Transverse colon (tissue), 4 donors: ENCODE measurements around the gene IER5. TPM values are rescaled to one million over a fixed set of nuclear protein-coding genes. Genes with fewer than 3 reads are reported as not detected.

Experiments used
- DNase-seq: peaks from one replicate; pipeline ENCODE4 v3.0.0-alpha.2; 2019
- H3K27ac ChIP-seq, 4 donors: fragments of 200-600 bp; sonication (generic); 2 replicates each; pipeline ENCODE4 v1.5.1; 2016 to 2018; ENCODE audit warnings: inconsistent platforms in 4 of 4
- H3K27me3 ChIP-seq: fragments of 200-600 bp; sonication (generic); 2 replicates; pipeline ENCODE4 v1.5.1; 2017; ENCODE audit warnings: inconsistent platforms
- H3K36me3 ChIP-seq, 4 donors: fragments of 200-600 bp; sonication (generic); 2 replicates each; pipeline ENCODE4 v1.5.1; 2017 to 2019; ENCODE audit warnings: inconsistent platforms in 4 of 4
- H3K4me1 ChIP-seq, 4 donors: fragments of 200-600 bp; sonication (generic); 2 replicates each; pipeline ENCODE4 v1.5.1; 2017 to 2020; ENCODE audit warnings: inconsistent platforms in 4 of 4
- H3K4me3 ChIP-seq, 4 donors: fragments of 200-600 bp; sonication (generic); 1 replicate in 1 of 4; 2 replicates in 3 of 4; pipeline versions ENCODE4 v1.5.1 to v1.6.1; 2017 to 2019; ENCODE audit warnings: inconsistent platforms in 4 of 4
- H3K9me3 ChIP-seq, 2 donors: fragments of 200-600 bp; sonication (generic); 2 replicates each; pipeline ENCODE4 v1.5.1; 2017 to 2019; ENCODE audit warnings: inconsistent platforms in 2 of 2
- CTCF ChIP-seq, 5 experiments: fragments of 200-600 bp in 3 of 5; fragments of 450-650 bp in 2 of 5; sonication (generic) in 3 of 5; IDR thresholded peaks; 1 replicate in 2 of 5; 2 replicates in 3 of 5; pipeline ENCODE4 v1.5.1; 2016 to 2017; ENCODE audit warnings: antibody characterized with exemption in 5 of 5, inconsistent platforms in 3 of 5, mild to moderate bottlenecking in 2 of 5, moderate library complexity in 1 of 5
- EP300 ChIP-seq: sonication (generic); formaldehyde crosslinking; IDR thresholded peaks from one replicate; pipeline ENCODE4 v1.6.1; 2017; ENCODE audit warnings: antibody characterized with exemption, low read depth
- POLR2A ChIP-seq: fragments of 450-650 bp; IDR thresholded peaks from one replicate; pipeline ENCODE4 v1.6.1; 2016; ENCODE audit warnings: antibody characterized with exemption, mild to moderate bottlenecking, moderate library complexity
- POLR2AphosphoS5 ChIP-seq, 3 donors: sonication (generic); formaldehyde crosslinking; IDR thresholded peaks; one replicate each; pipeline ENCODE4 v1.6.1; 2016; ENCODE audit warnings: antibody characterized with exemption in 3 of 3
- WGBS, 2 donors: methylation state at CpG; one replicate each; pipeline ENCODE4 v1.1.5; 2018; ENCODE audit warnings: low coverage in 1 of 2; 5-methylcytosine and 5-hydroxymethylcytosine counted together
- in situ Hi-C, 4 donors: fragments of 200-750 bp; cut with MboI; loops; one replicate each; pipeline versions ENCODE4 v1.15.0 to v1.15.1; 2017; ENCODE audit warnings: low sequenced_read_pairs in 3 of 4, low pct_ligation_motif_present in 1 of 4, low pct_unique_long_range_greater_than_20kb in 1 of 4
- intact Hi-C: fragments of 100-400 bp; cut with DNase I; formaldehyde crosslinking; loops from one replicate; pipeline ENCODE4 v1.15.1; 2023; ENCODE audit warnings: low total_unique reads
- total RNA-seq, 4 donors: library from RNA; depleted of rRNA; stranded (reverse); fragments of >200 nt; gene quantifications; one replicate each; pipeline ENCODE4 v1.1.0, GENCODE V29; 2016

The IER5 gene
- total RNA-seq, 4 donors from 2014 or later: 12.1 to 40.3 (median 16.5) TPM

DNA sequence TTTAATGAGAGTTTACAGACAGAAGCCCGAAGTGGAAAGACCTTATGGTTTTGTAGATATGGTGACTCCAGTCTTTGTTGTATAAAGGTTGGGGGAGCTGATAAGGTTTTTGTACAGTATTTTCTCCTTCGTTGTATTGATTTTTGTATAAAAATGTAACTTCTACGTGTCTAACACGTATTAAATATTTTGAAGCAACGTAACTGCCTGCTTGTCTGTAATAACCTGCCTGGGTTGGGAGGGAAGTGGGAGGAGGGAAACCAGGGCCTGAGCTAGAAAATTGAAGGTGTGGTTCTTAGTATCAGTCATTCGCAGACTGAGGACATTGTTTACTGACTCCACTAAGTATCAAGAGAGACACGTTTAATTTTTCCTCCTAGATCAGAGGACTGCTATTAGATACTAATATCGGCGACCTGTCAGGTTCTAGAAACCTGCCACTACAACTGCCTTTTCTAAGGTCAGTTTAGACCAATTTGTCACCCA, 2.2 kb downstream of the IER5 start:
- no peaks in the 10 kb centered on the region for H3K27me3 ChIP-seq
- peak overlapping the region; percentile 48 to 96 (median 94) for H3K4me3 ChIP-seq
- no peaks in the 10 kb centered on the region for H3K36me3 ChIP-seq
- H3K9me3 ChIP-seq: no peaks in the 10 kb centered on the region
- peaks cover 26 to 65% (median 33%) of the 10 kb centered on the region in 4 donors for H3K4me1 ChIP-seq
- H3K27ac ChIP-seq: peak overlapping the region; percentile 93 to 99 (median 96)
- TF ChIP-seq POLR2AphosphoS5 (IDR thresholded peaks at IDR 0.05) (peak; percentile 34 to 62 (median 62)), POLR2A (peak; percentile 40), EP300 (no peak)
- DNase-seq: peak; percentile 62
- intact Hi-C loops: no loop called here
- 7% methylated on average over 5 to 9 of the region's 9 CpGs for WGBS, 2 donors
- in situ Hi-C loops: loop anchor here in 1 of 4 donors (5.0 kb wide), 1 partner anchor 57 kb away; no protein-coding TSS in a partner anchor

GRCh38 chr1:181091309-181092040, 3.0 kb downstream of the IER5 start:
- peak overlapping the region in 3 of 4 donors; percentile 92 to 96 (median 96) for H3K4me3 ChIP-seq
- in situ Hi-C loops: loop anchor here in 1 of 4 donors (5.0 kb wide), 1 partner anchor 56 kb away; no protein-coding TSS in a partner anchor

DNA sequence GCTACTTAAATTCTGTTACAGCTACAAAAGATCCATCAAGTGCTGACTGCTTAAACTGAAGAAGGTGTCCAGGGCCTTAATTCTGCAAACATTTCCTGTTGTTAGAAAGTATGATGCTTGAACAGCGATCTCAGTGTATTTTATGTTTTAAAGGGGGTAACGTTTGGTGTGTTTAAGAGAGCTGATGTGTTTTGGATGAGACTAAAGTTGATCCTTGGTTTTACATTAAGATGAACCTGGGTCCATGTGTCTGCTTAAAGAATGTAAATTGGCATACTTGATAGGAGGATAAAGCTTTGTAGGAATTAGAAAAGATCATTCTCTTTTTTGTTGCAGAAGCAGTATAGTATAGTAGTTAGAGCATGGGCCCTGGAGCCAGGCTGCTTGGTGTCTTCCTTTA, 3.6 kb downstream of the IER5 start:
- Histone ChIP-seq H3K36me3 (no peaks in the 10 kb centered on the region), H3K27ac (peak overlapping the region; percentile 93 to 99 (median 96)), H3K4me1 (peaks cover 26 to 63% (median 39%) of the 10 kb centered on the region in 4 donors), H3K4me3 (peak overlapping the region in 1 of 4 donors; percentile 96), H3K9me3 (no peaks in the 10 kb centered on the region), H3K27me3 (no peaks in the 10 kb centered on the region)
- no peak for DNase-seq
- WGBS, 2 donors: 59 to 86% methylated on average over 2 of the region's 2 CpGs
- TF ChIP-seq CTCF (IDR thresholded peaks at IDR 0.05) (no peak), EP300 (no peak), POLR2AphosphoS5 (IDR thresholded peaks at IDR 0.05) (no peak), POLR2A (no peak)
- in situ Hi-C loops: loop anchor here in 1 of 4 donors (5.0 kb wide), 1 partner anchor 55 kb away; no protein-coding TSS in a partner anchor
- intact Hi-C loops: no loop called here

More at GRCh38 chr1:181091309-181092040, 3.0 kb downstream of the IER5 start:
- intact Hi-C loops: no loop called here
- H3K9me3 ChIP-seq: no peaks in the 10 kb centered on the region
- H3K36me3 ChIP-seq: no peaks in the 10 kb centered on the region
- H3K27me3 ChIP-seq: no peaks in the 10 kb centered on the region
- DNase-seq: no peak
- 63 to 73% methylated on average over 8 of the region's 8 CpGs for WGBS, 2 donors
- peaks cover 26 to 67% (median 34%) of the 10 kb centered on the region in 4 donors for H3K4me1 ChIP-seq
- no peak for TF ChIP-seq POLR2A
- TF ChIP-seq POLR2AphosphoS5 (IDR thresholded peaks at IDR 0.05): no peak
- no peak for TF ChIP-seq EP300
- no peak for TF ChIP-seq CTCF (IDR thresholded peaks at IDR 0.05)
- peak overlapping the region; percentile 93 to 99 (median 96) for H3K27ac ChIP-seq

GRCh38 chr1:181092883-181093458, 4.5 kb downstream of the IER5 start:
- peak overlapping the region; percentile 93 to 99 (median 96) for H3K27ac ChIP-seq

More at GRCh38 chr1:181092883-181093458, 4.5 kb downstream of the IER5 start:
- in situ Hi-C loops: loop anchor here in 1 of 4 donors (5.0 kb wide), 1 partner anchor 54 kb away; no protein-coding TSS in a partner anchor
- H3K36me3 ChIP-seq: no peaks in the 10 kb centered on the region
- 48 to 54% methylated on average over 4 of the region's 4 CpGs for WGBS, 2 donors
- intact Hi-C loops: no loop called here
- H3K9me3 ChIP-seq: no peaks in the 10 kb centered on the region
- peak overlapping the region in 1 of 4 donors; percentile 96 for H3K4me3 ChIP-seq
- H3K4me1 ChIP-seq: peaks cover 26 to 60% (median 42%) of the 10 kb centered on the region in 4 donors
- TF ChIP-seq POLR2AphosphoS5 (IDR thresholded peaks at IDR 0.05) (peak in 2 of 3 donors; percentile 36 to 64), CTCF (IDR thresholded peaks at IDR 0.05) (no peak), POLR2A (no peak)
- no peak for DNase-seq
- H3K27me3 ChIP-seq: no peaks in the 10 kb centered on the region
